HCT116 (cell line): ENCODE data around the gene TSPEAR. TPM values are rescaled to one million over a fixed set of nuclear protein-coding genes. Genes with fewer than 3 reads are reported as not detected.

ENCODE experiments used
- ATAC-seq: fragments of 200-7000 bp; cut with Tn5 transposase; 2 replicates; pipeline ENCODE4 v1.9.1; 2020; ENCODE audit warnings: mild to moderate bottlenecking, moderate library complexity
- BruUV-seq: library from RNA; stranded (reverse); fragments of 400-500 nt; replicated peaks from 2 replicates; lab custom pipeline; 2021; lab: Mats Ljungman, UMichigan
- CTCF ChIA-PET: fragments of 300-600 bp; sonication (Branson Sonifier 250); formaldehyde crosslinking; loops from one replicate; lab custom pipeline; 2021; ENCODE audit warnings: antibody characterized with exemption; lab: Charles Lee
- POLR2A ChIA-PET: fragments of 300-600, 350-600 bp; sonication (Branson Sonifier 250); formaldehyde crosslinking; loops from one replicate; lab custom pipeline; 2021; ENCODE audit warnings: antibody characterized with exemption; lab: Charles Lee
- RAD21 ChIA-PET, 2 experiments: fragments of 300-600 bp; sonication (Branson Sonifier 250); formaldehyde crosslinking; loops; one replicate each; lab custom pipeline; 2023; ENCODE audit warnings: low total read pairs in 2 of 2; ENCODE audit not compliant: uncharacterized antibody in 2 of 2, unreplicated experiment in 2 of 2, low non-redundant PET in 1 of 2; lab: Charles Lee
- DNase-seq: peaks from one replicate; pipeline ENCODE4 v3.0.0-alpha.2; 2010; ENCODE audit warnings: low read depth, low spot score
- H2AFZ ChIP-seq: fragments of 200-600 bp; shearing (Covaris generic), sonication (generic); 2 replicates; pipeline ENCODE4 v1.6.1; 2017; ENCODE audit warnings: low read depth, mixed run types, mixed read lengths, antibody characterized with exemption, low read length; ENCODE audit not compliant: poor library complexity, severe bottlenecking
- H3K27ac ChIP-seq: 2 replicates; pipeline ENCODE4 v1.5.1; 2012; ENCODE audit warnings: low read depth, low read length
- H3K27me3 ChIP-seq: fragments of 200-600 bp; sonication (generic); 2 replicates; pipeline ENCODE4 v1.6.1; 2016; ENCODE audit warnings: mixed run types, low read length, mixed read lengths; ENCODE audit not compliant: insufficient read depth
- H3K36me3 ChIP-seq, 2 experiments: fragments of 200-500 bp in 1 of 2; fragments of 200-600 bp in 1 of 2; sonication (Bioruptor generic) in 1 of 2; sonication (generic) in 1 of 2; 2 replicates each; pipeline versions ENCODE4 v1.5.1 to v1.6.1; 2014 to 2016; ENCODE audit warnings: low read length in 2 of 2, inconsistent platforms in 1 of 2, mixed read lengths in 1 of 2, mixed run types in 1 of 2; ENCODE audit not compliant: insufficient read depth in 2 of 2, control insufficient read depth in 1 of 2
- H3K4me1 ChIP-seq, 2 experiments: fragments of 200-600 bp in 1 of 2; sonication (generic) in 1 of 2; 2 replicates each; pipeline versions ENCODE4 v1.5.1 to v1.6.1; 2012 to 2017; ENCODE audit warnings: low read length in 2 of 2, inconsistent platforms in 1 of 2, mild to moderate bottlenecking in 1 of 2, mixed read lengths in 1 of 2, mixed run types in 1 of 2, moderate library complexity in 1 of 2; ENCODE audit not compliant: insufficient read depth in 2 of 2, control insufficient read depth in 1 of 2
- H3K4me2 ChIP-seq: fragments of 200-600 bp; sonication (generic); 2 replicates; pipeline ENCODE4 v1.6.1; 2017; ENCODE audit warnings: mixed run types, low read length, mixed read lengths
- H3K4me3 ChIP-seq, 2 experiments: fragments of 200-600 bp in 1 of 2; sonication (generic) in 1 of 2; replicated peaks in 1 of 2; 2 replicates each; pipeline ENCODE4 v1.5.1; 2011 to 2016; ENCODE audit warnings: low read length in 2 of 2, control low read depth in 1 of 2, low read depth in 1 of 2, mild to moderate bottlenecking in 1 of 2, mixed read lengths in 1 of 2, mixed run types in 1 of 2
- H3K79me2 ChIP-seq: fragments of 200-600 bp; sonication (generic); 2 replicates; pipeline ENCODE4 v1.6.1; 2017; ENCODE audit warnings: mild to moderate bottlenecking, mixed run types, low read length, moderate library complexity, mixed read lengths; ENCODE audit not compliant: insufficient read depth
- H3K9ac ChIP-seq: fragments of 200-600 bp; sonication (generic); 2 replicates; pipeline ENCODE4 v1.6.1; 2016; ENCODE audit warnings: low read length, mixed read lengths
- H3K9me2 ChIP-seq: fragments of 200-600 bp; sonication (generic), shearing (Covaris generic); 2 replicates; pipeline ENCODE4 v1.6.1; 2017; ENCODE audit warnings: mixed run types, mild to moderate bottlenecking, moderate library complexity; ENCODE audit not compliant: insufficient read depth
- H3K9me3 ChIP-seq, 2 experiments: fragments of 200-500 bp in 1 of 2; fragments of 200-600 bp in 1 of 2; sonication (Bioruptor generic) in 1 of 2; sonication (generic) in 1 of 2; 2 replicates each; pipeline ENCODE4 v1.6.1; 2014 to 2017; ENCODE audit warnings: low read length in 2 of 2, mixed read lengths in 2 of 2, inconsistent platforms in 1 of 2, low read depth in 1 of 2, mild to moderate bottlenecking in 1 of 2, mixed run types in 1 of 2, moderate library complexity in 1 of 2; ENCODE audit not compliant: control insufficient read depth in 1 of 2, insufficient read depth in 1 of 2
- H4K20me1 ChIP-seq: fragments of 200-600 bp; sonication (generic), shearing (Covaris generic); 2 replicates; pipeline ENCODE4 v1.6.1; 2017; ENCODE audit warnings: mixed run types, mild to moderate bottlenecking, moderate library complexity; ENCODE audit not compliant: insufficient read depth
- CBX3 ChIP-seq: IDR thresholded peaks from 2 replicates; pipeline ENCODE4 v1.6.1; 2012; ENCODE audit warnings: low read depth
- ELF1 ChIP-seq: IDR thresholded peaks from 2 replicates; pipeline ENCODE4 v1.6.1; 2012; ENCODE audit warnings: low read depth, borderline replicate concordance
- EZH2 ChIP-seq: fragments of 200-600 bp; sonication (generic); IDR thresholded peaks from 2 replicates; pipeline ENCODE4 v1.6.1; 2017; ENCODE audit warnings: antibody characterized with exemption, mixed run types
- EZH2phosphoT487 ChIP-seq: fragments of 200-600 bp; IDR thresholded peaks from 2 replicates; pipeline ENCODE4 v1.6.1; 2018; ENCODE audit warnings: antibody characterized with exemption, borderline replicate concordance
- POLR2A ChIP-seq: IDR thresholded peaks from 2 replicates; pipeline ENCODE4 v1.7.0; 2011; ENCODE audit warnings: borderline replicate concordance; ENCODE audit not compliant: insufficient read depth, insufficient read length; ENCODE audit errors: extremely low read depth
- SRF ChIP-seq: IDR thresholded peaks from 2 replicates; pipeline ENCODE4 v1.6.1; 2012; ENCODE audit warnings: low read depth
- TCF7L2 ChIP-seq: IDR thresholded peaks from 2 replicates; pipeline ENCODE4 v1.7.0; 2011; ENCODE audit warnings: borderline replicate concordance, inconsistent platforms; ENCODE audit not compliant: insufficient read depth, insufficient read length; ENCODE audit errors: extremely low read depth
- YY1 ChIP-seq: IDR thresholded peaks from 2 replicates; pipeline ENCODE4 v1.6.1; 2011; ENCODE audit warnings: low read length, low read depth, moderate library complexity, mild to moderate bottlenecking; ENCODE audit not compliant: insufficient replicate concordance; ENCODE audit errors: extremely low read depth
- ZFX ChIP-seq: fragments of 450-650 bp; IDR thresholded peaks from 2 replicates; pipeline ENCODE4 v1.6.1; 2017
- intact Hi-C: fragments of 100-400 bp; cut with micrococcal nuclease; formaldehyde crosslinking; loops from 2 replicates; pipeline ENCODE4 v1.10.0; 2022
- total RNA-seq: library from RNA; stranded (reverse); gene quantifications from one replicate; pipeline ENCODE4 v1.2.1, GENCODE V29; 2021; ENCODE audit not compliant: unreplicated experiment
- TF ChIP-seq, protein P1 (sequence below), 3 experiments: fragments of 200-600 bp in 1 of 3; sonication (generic) in 1 of 3; IDR thresholded peaks in 2 of 3; conservative IDR thresholded peaks in 1 of 3; 2 replicates each; pipeline ENCODE4 v1.5.1; 2012 to 2017; ENCODE audit warnings: low read depth in 2 of 3, low read length in 2 of 3, antibody characterized with exemption in 1 of 3, borderline replicate concordance in 1 of 3, control low read depth in 1 of 3, mild to moderate bottlenecking in 1 of 3, mixed read lengths in 1 of 3, mixed run types in 1 of 3, moderate library complexity in 1 of 3; ENCODE audit not compliant: insufficient read depth in 1 of 3
- TF ChIP-seq, protein P2 (sequence below): IDR thresholded peaks from 2 replicates; pipeline ENCODE4 v1.6.1; 2012
- TF ChIP-seq, protein P3 (sequence below): IDR thresholded peaks from 2 replicates; pipeline ENCODE4 v1.6.1; 2011; ENCODE audit warnings: mild to moderate bottlenecking, low read length, moderate library complexity; ENCODE audit not compliant: insufficient replicate concordance; ENCODE audit errors: extremely low read depth

TSPEAR gene
- total RNA-seq, 1 experiment from 2014 or later = not detected

DNA sequence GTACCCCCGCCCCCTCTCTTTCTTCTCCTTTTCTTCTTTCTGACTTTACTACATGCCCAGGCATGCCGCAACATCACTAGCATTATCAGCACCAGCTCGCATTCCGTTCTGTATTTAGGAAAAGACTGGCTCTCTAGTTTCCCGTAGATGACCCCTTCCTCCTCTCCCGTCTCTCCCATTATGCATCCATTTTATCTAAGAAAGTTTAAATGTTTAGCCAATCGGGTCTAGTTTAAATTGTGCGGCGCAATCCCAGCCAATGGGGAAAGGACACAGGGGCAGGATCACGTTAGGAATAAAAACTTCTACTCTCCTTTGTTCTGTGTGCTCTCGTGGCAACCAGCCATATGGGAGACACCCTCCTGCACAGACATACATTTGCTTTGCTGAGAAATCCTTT is 113.3 kb downstream of the TSPEAR start:
- Histone ChIP-seq H3K9me3 (no peaks in the 10 kb centered on the region), H3K9me2 (no peaks in the 10 kb centered on the region), H4K20me1 (no peaks in the 10 kb centered on the region), H3K9ac (no peak overlapping the region), H3K4me3 (no peak overlapping the region), H3K79me2 (no peaks in the 10 kb centered on the region), H2AFZ (no peak overlapping the region), H3K4me1 (peaks cover 0 to 3% of the 10 kb centered on the region in 2 experiments; a peak in 1 of 4 replicates), H3K27me3 (no peaks in the 10 kb centered on the region), H3K27ac (no peak overlapping the region), H3K4me2 (no peak overlapping the region), H3K36me3 (no peaks in the 10 kb centered on the region)
- no peak for DNase-seq
- BruUV-seq = no TSS peak
- TF ChIP-seq, protein P1, sequence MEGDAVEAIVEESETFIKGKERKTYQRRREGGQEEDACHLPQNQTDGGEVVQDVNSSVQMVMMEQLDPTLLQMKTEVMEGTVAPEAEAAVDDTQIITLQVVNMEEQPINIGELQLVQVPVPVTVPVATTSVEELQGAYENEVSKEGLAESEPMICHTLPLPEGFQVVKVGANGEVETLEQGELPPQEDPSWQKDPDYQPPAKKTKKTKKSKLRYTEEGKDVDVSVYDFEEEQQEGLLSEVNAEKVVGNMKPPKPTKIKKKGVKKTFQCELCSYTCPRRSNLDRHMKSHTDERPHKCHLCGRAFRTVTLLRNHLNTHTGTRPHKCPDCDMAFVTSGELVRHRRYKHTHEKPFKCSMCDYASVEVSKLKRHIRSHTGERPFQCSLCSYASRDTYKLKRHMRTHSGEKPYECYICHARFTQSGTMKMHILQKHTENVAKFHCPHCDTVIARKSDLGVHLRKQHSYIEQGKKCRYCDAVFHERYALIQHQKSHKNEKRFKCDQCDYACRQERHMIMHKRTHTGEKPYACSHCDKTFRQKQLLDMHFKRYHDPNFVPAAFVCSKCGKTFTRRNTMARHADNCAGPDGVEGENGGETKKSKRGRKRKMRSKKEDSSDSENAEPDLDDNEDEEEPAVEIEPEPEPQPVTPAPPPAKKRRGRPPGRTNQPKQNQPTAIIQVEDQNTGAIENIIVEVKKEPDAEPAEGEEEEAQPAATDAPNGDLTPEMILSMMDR (IDR thresholded peaks at IDR 0.05 in 2 of 3, conservative IDR thresholded peaks at IDR 0.05 in 1 of 3; ENCODE audit: borderline replicate concordance in 1 of 3, insufficient read depth in 1 of 3, low read depth in 2 of 3, low read length in 2 of 3) = no peak
- no peak for TF ChIP-seq EZH2phosphoT487
- TF ChIP-seq YY1 = no peak
- no peak for TF ChIP-seq ELF1
- no peak for TF ChIP-seq SRF
- no peak for TF ChIP-seq TCF7L2
- TF ChIP-seq, protein P2, sequence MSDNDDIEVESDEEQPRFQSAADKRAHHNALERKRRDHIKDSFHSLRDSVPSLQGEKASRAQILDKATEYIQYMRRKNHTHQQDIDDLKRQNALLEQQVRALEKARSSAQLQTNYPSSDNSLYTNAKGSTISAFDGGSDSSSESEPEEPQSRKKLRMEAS = no peak
- no peak for TF ChIP-seq EZH2
- TF ChIP-seq, protein P3, sequence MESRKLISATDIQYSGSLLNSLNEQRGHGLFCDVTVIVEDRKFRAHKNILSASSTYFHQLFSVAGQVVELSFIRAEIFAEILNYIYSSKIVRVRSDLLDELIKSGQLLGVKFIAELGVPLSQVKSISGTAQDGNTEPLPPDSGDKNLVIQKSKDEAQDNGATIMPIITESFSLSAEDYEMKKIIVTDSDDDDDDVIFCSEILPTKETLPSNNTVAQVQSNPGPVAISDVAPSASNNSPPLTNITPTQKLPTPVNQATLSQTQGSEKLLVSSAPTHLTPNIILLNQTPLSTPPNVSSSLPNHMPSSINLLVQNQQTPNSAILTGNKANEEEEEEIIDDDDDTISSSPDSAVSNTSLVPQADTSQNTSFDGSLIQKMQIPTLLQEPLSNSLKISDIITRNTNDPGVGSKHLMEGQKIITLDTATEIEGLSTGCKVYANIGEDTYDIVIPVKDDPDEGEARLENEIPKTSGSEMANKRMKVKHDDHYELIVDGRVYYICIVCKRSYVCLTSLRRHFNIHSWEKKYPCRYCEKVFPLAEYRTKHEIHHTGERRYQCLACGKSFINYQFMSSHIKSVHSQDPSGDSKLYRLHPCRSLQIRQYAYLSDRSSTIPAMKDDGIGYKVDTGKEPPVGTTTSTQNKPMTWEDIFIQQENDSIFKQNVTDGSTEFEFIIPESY = no peak
- TF ChIP-seq POLR2A = no peak
- TF ChIP-seq CBX3 = no peak
- no peak for TF ChIP-seq ZFX
- ChIA-PET POLR2A (no interaction called here), CTCF (no interaction called here), RAD21 (no interaction called here)
- ATAC-seq = no peak
- intact Hi-C loops = no loop called here
